CD4-positive, alpha-beta T cell treated with Interleukin-12 subunit alpha and Interleukin-12 subunit beta, for 1 hour (primary cell): Measurements from ENCODE around the gene SGMS1.

Source experiments
- DNase-seq: peaks from one replicate; pipeline ENCODE4 v3.0.0-alpha.2; 2020

The SGMS1 gene

DNA sequence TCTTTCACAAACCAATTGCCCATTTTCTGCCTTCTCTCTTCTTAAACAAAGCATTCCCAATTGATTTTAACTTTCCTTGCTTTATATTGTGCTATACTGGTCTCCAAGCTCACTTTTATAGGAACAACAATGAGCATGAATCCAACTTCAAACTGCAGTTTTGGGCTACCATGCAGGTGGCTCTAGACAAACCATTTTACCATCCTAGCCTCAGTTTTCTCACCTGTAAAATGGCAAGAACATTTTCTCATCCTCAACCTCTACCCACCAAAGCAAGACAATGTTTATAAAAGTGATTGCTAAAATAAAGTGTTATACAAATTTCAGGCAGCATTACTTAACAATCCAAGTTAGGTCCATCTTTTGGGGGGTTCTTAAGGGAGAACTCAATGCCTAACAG lies 305.6 kb downstream of the SGMS1 start:
- DNase-seq: no peak

DNA sequence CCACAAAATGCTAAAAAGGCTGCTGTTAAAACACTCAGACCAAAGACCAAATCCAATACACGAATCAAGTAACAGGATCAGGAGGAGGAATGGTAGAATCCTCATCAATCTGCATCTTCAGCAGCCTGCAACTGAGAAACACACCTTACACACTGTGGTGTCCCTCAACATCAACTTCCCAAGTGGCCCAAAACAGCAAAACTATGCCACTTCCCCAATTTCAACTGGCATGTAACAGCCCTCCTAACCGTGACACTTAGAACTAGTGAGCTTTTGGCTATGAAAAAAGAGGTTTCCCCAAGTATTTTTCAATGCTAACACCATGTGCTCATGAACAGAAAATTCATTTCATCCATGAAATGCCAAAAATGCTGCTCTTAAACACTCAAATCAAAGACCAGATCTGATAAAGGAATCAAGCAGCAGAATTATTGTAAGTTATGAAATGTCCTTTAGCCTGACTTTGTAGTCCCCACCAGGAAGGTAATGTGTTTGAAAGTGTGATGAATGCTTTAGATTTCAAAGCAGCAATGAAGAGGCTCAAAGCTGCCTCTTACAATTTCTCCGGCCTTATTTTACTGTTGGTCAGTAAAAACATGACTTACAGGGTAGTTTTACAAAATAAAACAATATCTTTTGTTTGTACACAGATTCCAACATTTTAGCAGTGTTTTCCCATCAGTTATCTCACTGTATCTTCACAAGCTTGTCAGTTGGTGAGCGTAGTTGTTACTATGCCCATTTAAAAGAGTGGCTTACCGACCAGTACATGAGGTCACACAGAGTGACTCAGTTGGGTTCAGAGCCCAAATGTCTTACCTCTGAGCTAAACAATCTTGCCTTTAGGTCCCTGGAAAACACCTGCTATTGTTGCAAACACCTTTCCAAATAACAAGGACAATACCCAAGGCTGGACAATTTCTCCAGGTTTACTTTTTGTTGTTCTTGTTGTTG lies 306.8 kb downstream of the SGMS1 start:
- DNase-seq: no peak

DNA sequence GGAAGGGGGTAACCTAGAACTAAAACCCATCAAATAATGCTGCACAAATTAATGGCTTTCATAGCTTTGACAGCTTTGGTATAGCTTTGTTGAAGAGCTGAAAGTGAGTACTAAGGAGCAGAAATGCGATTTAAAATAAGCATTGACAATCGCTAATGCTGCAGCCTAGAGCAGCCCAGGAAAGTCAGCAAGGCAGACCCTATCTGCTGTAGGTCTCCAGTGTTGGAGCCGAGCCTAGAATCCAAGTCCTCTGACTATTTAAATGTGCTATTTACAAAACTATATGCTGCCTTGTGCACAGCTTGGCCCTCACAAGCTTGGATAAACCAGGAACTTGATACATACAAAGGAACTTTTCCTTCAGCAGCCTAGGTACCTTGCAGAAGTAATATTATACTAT lies 307.6 kb downstream of the SGMS1 start:
- no peak for DNase-seq

DNA sequence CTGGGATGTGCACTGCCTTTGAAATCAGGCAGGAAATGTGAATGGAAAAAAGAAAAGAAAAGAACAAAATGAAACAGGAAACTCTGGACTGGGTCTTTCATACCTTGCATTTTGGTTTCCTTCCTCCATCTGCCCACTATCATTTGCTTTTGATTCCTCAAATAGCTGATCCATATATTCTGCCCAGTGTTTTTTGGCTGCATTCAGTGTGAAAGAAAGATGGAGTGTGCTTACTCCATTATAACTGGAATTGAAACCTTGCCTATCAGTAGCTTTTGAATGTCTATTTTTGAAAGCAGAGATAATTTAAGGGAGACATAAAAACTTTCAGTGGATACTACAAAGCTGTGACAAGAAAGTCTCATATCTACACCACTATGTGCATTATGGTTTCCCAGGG lies 308.3 kb downstream of the SGMS1 start:
- no peak for DNase-seq

DNA sequence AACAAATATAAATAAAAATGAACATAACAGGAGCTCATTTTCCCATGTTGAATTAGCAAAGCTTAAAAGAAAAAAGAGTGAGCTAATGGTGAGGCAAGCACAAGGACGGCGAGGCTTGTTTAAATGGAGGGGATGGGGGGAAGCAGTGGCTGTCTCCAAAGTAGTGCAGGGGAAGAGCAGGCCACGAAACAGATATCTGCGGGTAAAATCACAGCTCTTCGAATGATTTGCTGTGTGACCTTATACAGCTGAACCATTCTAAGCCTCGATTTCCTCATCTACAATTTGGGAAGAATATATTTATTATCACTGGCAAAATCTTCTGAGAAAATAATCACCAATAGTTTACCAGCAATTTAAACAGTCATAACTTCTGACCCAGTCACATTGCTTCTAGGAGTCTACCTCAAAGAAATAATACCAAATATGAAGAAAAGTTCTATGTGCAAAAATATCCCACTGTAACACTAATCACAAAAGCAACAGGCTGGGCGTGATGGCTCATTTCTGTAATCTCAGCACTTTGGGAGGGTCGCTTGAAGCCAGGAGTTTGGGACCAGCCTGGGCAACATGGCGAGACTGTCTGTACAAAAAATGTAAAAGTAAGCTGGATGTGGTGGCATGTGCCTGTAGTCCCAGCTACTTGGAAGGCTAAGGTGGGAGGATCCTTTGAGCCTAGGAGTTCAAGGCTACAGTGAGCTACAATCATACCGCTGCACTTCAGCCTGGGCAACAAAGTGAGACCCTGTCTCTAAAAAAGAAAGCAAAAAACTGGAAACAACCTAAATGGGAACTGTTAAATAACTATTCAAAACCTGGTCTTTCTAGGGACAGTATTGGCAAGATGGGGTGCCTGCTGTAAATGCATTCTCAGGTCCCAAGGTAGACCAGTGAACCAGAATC lies 309.3 kb downstream of the SGMS1 start:
- no peak for DNase-seq

DNA sequence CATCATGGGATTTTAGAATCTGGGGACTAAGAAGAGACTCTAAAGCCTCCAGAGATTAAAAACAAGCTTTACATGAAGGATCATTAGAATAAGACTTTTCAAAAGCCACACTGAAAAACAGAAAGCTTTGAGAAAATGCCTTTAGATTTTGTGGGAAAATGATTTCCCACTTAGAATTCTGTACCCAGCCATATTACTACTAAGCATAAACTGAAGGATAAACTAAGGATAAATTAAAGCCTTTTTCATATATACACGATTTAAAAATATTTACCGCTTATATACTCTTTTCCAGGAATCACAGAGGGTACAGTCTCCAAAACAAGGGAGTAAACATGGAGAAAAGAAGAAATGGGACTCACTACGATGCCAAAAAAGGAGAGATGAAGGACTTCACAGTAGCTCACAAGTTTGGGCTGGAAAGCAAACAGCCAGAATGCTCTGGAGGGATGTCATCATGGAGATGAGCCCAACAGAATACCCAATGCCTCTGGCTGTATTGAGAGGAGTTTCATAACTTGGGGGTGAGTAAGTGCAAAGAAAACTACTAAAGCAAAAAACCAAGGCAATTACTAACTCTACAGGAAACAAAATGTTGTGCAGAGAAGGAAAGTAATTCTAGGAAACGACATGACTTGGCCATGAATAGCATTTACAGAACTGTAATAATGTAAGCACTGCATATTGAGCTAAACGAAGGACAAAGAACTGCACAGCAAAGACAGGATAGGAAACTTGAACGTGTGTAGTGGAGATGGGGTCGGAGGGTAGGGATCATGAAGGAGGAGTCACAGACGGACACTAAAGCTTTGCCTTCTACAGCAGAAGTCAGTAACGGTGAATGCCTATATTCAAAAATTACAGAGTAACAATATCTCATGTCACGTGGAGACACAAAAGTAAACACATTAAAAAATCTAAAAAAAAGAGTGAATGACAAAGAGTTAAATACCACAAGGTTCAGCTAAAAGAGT lies 311.0 kb downstream of the SGMS1 start:
- no peak for DNase-seq

DNA sequence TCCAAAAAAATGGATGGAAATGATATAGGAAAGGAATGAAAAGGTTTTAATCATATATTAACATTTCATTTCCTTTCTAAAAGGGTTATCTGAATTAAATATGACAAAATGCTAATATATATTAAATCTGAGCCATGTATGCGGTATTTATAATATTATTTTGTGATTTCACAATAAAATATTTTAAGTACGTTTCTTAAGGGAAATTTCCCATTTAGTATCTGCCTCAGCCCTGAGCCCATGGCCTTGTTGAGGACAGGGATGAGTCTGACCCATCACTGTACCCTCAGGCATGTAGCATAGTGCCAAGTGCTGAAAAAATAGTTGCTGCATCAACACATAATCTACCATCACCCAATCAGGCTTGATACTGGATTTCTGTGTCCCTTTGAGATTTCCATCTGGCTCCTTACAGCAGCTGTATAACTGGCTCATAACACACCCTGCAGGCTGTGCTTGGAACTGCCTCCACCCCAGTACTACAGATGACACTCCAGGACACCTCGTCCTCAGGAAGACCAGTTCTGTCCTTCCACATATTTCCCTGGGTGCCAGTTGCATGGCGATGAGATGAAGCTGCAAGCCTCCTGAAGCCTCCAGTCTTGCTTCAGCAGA lies 313.1 kb downstream of the SGMS1 start:
- no peak for DNase-seq

DNA sequence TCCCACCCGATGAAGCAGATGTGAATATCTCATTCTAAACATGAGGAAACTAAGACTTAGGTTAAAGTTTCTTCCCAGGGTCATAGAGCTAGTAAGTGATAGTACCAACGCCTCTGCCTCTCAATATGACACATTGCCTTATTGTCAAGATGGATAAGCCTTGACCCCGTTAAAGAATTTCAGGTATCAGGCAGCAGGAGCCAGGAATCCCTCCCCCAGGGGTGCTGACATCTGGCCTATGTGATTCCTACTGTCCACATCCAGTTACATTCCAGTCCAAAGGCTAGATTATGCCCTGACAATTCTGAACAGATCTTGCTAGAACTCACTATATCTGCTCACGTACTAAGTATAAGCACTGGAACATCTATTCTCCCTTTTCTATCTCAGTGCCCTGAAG lies 314.4 kb downstream of the SGMS1 start:
- DNase-seq: no peak

DNA sequence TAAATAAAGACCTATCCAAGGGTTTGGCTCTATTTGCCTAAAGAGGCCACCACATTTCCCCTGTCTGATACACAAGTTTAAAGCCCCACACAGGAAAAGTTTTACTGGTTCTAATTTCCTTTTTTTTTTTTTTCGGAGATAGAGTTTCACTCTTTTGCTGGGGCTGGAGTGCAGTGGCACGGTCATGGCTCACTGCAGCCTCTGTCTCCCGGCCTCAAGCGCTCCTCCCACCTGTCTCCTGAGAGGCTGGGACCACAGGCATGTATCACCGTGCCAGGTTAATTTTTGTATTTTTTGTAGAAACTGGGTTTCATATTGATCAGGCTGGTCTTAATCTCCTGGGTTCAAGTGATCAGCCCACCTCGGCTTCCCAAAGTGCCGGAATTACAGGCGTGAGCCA lies 319.1 kb downstream of the SGMS1 start:
- DNase-seq: no peak

DNA sequence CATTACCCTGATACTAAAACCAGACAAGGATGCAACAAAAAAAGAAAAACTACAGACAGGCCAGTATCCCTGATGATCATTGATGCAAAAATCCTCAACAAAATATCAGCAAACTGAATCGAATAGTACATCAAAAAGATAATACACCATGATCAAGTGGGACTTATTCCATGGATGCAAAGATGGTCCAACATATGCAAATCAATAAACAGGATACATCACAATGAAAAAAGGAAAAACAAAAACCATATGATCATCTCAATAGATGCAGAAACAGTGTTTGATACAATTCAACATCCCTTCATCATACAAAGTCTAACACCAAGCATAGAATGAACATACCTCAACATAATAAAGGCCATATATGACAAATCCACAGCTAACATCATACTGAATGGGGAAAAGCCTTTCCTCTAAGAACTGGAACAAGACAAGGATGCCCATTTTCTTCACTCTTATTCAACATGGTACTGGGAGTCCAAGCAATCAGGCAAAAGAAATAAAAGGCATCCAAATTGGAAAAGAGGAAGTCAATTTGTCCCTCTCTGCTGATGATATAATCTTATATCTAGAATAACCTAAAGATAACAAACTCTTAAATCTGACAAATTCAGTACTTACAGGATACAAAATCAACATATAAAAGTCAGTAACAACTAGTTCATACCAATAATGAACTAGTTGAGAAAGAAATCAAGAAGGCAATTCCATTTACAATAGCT lies 323.6 kb downstream of the SGMS1 start:
- no peak for DNase-seq

DNA sequence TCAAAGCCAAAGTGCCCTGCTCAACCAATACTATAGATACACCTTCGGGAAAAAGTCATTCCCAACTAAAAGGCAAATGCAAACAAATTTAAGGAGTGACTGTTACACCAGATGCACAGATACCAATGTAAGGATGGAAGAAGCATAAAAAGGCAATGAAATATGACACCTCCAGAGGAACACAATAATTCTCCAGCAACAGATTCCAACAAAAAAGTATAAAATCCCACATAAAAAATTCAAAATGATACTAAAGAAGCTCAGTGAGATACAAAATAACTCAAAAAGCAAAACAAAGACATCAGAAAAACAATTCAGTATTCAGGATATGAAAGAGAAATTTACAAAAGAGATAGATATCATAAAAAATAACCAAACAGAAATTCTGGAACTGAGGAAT lies 328.4 kb downstream of the SGMS1 start:
- no peak for DNase-seq

DNA sequence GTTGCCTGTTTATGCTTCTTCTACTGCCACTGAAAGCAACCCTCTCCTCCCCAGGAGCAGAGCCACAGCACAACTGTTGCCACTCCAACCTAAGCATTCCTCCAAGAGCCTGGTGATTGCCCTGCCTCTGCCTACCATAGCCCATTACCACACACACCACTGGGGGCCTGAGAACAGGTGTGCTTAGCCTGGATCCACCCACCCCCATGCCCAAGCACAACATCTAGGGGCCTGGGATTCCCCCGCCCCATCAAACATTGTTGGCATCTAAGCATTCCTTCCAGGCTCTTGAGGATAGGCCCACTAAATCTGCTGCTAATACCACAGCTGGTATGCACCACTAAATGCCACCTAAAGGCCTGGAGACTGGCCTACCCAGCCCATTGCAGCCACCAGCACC lies 329.2 kb downstream of the SGMS1 start:
- no peak for DNase-seq

DNA sequence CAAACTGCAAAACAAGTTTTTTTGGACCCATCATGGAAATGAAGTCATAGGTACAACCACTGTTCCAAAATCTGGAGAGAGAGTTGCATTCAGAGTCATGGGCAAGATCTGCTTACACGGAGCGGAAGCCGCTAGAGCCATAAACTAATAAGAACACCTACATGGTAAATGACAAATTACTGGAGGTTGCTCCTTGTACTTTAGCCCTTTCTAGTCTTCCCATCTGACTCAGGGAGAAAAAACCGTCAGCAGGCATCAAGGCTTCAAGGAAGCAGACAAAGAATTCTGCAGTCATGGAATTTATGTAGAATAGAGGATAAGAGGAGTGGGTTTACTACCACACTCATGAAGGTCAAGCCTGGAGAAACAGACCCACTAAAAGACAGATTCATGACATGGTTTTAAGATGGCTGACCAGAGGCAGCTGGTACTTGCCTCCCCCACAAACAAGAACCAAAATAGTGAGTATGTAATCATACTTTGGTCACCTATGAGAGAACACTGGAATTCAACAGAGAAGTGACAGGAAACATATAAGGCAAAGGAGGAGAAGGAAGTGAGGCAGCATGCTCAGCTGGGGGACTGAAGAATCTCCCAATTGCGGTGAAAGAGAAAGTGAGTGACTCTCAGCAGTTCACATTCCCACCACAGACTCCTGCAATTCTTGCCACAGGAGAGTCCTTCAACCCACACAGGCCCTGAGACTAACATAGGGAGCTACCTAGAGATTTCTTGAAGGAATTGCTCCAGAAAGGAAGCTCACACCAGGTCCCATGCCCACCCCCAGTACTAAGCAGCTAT lies 330.0 kb downstream of the SGMS1 start:
- DNase-seq: no peak

DNA sequence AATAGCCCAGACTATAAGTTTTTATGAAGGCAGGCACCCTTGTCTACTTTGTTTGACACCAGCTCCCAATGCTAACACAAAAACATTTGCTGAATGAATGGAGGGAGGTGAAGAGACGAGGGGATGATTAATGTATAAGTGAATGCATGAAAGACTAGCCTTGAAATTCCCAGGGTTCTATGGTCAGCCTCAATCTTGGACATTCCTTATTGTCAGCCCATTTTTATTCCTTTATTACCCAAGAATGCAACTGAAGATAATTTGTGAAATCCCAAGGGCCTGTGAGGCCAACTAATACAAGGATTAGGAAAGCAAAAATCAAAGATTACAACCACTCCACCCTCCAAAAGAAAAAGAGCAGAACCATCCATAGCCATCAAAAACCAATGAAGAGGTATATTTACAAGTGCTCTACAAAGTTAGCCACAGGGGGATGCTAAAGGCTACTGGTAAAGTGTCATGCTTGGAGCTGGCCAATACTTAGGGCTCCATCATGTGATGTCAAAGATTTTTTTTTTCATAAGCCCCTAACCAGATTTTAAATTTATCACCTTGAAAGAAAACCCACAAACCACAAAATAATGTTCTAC lies 332.4 kb downstream of the SGMS1 start:
- DNase-seq: no peak

DNA sequence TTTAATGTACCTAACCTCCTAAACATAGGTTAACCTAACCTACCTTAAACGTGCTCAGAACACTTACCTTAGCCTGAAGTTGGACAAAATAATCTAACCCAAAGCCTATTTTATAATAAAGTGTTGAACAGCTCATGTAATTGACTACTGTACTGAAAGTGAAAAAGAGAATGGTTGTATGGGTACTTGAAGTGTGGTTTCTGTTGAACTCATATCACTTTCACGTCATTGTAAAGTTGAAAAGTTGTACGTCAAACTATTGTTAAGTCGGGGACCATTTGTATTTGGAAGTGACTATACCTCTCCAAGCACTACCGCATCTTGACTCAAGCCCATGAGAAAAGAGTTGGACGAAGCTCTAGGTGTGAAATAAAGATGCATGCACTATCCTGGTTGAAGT lies 334.6 kb downstream of the SGMS1 start:
- DNase-seq: no peak

DNA sequence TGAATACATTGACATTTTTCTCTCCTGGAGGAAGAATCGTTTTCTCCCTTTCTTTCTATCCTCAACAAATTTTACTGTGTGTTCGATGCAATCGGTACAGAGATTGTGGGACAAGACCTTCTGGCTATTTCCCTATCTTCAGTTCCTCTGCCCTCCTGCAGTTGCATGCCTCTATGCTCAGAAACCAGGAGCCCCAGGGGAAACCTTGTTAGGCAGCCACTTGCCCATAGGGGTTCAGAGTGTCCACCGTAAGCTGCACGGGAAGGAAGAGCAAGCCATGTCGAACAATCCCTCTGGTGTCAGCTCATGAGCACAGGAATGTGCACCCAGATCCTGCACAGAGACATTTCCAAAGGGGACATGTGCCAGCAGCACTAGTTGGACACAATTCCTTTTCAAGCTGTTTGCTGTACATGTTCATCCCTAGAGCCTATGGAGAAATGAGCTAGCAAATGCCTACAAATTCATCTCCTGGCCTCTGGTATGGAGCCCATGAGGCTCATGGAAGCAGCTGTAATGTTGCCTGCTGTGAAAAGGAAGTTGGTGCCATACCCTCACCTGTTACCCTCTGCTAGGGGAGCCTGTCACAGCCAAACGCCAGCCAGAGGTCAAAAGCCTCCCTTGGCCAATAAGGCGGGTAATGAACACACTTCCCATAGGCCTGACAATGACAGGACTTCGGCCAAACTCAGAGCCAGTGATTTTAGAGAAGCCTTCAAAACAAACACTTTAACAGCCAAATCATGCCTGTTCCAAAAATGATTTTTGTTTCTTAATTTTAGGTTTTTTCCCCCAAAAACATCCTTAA lies 336.6 kb downstream of the SGMS1 start:
- no peak for DNase-seq

DNA sequence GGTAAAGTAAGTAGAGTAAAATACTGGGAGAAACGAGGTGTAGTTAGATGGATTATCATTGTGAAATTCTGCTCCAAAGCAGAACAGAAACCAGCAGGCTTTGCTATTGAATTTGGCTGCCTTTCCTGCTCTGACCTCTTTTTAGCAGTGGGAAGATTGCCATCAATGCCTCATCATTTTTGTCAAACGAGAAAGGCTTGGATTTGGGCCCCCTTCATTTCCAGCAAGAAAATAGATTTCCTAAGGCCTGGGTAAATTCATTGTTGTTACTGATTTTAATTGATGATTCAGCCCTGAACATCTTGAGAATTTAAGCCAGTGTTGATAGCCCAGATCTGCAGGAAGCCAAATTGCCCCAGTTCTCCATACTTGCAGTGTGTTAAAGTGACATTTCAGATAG lies 337.2 kb downstream of the SGMS1 start:
- DNase-seq: no peak

DNA sequence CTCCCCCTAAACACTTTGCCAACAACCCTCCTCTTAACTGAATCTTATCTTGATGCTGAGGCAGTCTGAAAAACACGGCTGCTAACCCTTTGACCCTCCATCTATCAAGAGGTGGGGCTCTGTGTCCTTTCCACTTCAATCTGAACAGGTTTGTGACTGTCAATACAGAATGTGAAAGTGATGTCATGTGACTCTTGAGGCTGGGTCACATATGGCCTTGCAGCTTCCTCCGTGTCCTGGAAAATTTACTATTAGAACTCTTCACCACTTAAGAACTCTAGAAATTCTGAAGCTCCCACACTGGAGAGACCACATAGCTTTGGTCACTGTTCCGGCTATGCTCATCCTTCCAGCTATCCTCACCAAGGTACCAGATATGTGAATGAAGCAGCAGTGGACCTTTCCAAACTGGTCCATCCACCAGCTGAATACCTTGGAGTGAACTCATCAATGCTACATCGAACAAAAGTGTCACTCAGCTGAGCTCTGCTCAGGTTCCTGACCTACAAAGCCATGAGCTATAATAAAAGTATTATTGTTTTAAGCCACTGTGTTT lies 341.7 kb downstream of the SGMS1 start:
- DNase-seq: no peak
